Measurements from ENCODE around the gene PLEKHG1. TPM values are rescaled to one million over a fixed set of nuclear protein-coding genes. Genes with fewer than 3 reads are reported as not detected.

PLEKHG1 gene
- total RNA-seq, 2 experiments from 2014 or later, result 3.8 to 6.9 TPM

DNA sequence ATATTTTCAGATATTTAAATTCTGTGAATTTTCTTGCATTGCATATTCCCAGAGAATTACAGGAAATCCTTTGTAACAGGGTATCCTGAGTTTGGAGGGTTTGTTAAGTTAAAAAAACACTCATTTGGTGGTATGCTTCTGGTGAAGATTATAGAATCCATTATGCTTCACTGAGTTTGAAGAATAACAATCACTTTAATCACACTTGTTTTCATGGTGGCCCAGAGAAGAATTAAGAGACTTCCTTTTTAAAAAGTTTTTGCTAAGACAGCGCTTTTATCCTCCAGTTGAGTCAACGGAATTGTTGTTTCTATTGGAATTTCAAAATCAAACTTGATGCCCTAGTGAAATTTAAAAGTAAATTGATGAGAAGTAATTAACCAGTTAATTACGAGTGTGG, 17.4 kb downstream of the PLEKHG1 start:
- Mint-ChIP-seq H3K4me3 (no peak overlapping the region), H3K4me1 (no peaks in the 10 kb centered on the region), H3K36me3 (no peaks in the 10 kb centered on the region), H3K27me3 (peaks cover 4% of the 10 kb centered on the region), H3K27ac (no peak overlapping the region), H3K9me3 (no peaks in the 10 kb centered on the region)
- DNase-seq (no peak), ATAC-seq (ENCODE audit: low read depth) (no peak)
- POLR2A ChIA-PET, result no interaction called here

GRCh38 chr6:150617496-150618460, 18.1 kb downstream of the PLEKHG1 start:
- POLR2A ChIA-PET, result no interaction called here
- Mint-ChIP-seq H3K4me3 (no peak overlapping the region), H3K36me3 (no peaks in the 10 kb centered on the region), H3K4me1 (no peaks in the 10 kb centered on the region), H3K27me3 (peaks cover 3% of the 10 kb centered on the region), H3K9me3 (no peaks in the 10 kb centered on the region), H3K27ac (no peak overlapping the region)
- DNase-seq (no peak), ATAC-seq (ENCODE audit: low read depth) (no peak)

DNA sequence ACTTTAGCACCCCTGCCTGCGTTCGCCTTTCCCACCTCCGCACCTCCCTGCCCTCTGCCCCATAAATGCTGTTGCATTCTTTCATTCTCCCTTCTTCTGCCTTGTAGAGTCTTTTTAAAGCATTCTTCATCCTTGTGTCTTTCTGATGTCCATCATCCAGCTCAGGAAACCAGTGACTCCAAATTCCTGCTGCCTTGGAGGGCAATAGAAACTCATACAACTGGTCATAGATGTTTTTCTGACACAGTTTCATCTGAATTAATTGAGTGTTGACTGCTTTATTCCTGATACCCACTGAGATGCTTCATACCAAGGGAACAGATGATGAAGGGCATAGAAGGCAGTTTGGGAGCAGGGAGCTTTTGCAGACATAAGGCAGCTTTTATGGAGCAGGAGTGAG, 19.6 kb downstream of the PLEKHG1 start:
- Mint-ChIP-seq H3K4me1 (peaks cover 2% of the 10 kb centered on the region), H3K4me3 (no peak overlapping the region), H3K9me3 (no peaks in the 10 kb centered on the region), H3K27me3 (peaks cover 6% of the 10 kb centered on the region), H3K36me3 (no peaks in the 10 kb centered on the region), H3K27ac (no peak overlapping the region)
- POLR2A ChIA-PET, result no interaction called here
- ATAC-seq (ENCODE audit: low read depth) (no peak), DNase-seq (no peak)

- H3K4me1 Mint-ChIP-seq, result peaks cover 2% of the 10 kb centered on the region
Measured at GRCh38 chr6:150620244-150620643, 20.6 kb downstream of the PLEKHG1 start.

DNA sequence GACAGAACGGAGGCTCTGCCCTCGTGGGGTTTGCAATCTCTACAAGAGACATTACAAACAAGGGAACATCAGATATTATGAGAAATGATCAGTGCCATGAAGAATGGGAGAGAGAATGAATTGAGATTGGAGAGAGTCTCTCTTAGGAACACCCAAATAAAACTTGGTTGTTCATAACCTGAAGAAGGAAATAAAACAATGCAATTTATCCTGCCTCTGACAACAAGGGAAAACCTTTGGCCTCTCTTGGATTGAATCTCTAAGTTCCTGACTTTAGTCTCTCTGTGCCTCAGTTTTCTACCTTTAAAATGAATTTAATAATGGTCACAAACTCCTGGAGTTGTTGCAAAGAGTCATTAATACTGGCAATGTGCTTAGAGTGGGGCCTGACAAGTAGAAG, 21.1 kb downstream of the PLEKHG1 start:
- no peak for ATAC-seq (ENCODE audit: low read depth)
- peaks cover 6% of the 10 kb centered on the region for H3K27me3 Mint-ChIP-seq
- no peaks in the 10 kb centered on the region for H3K36me3 Mint-ChIP-seq
- no peaks in the 10 kb centered on the region for H3K9me3 Mint-ChIP-seq
- no peak overlapping the region for H3K27ac Mint-ChIP-seq
- DNase-seq, result no peak
- peaks cover 2% of the 10 kb centered on the region for H3K4me1 Mint-ChIP-seq
- POLR2A ChIA-PET, result no interaction called here
- H3K4me3 Mint-ChIP-seq, result no peak overlapping the region

More at GRCh38 chr6:150620244-150620643, 20.6 kb downstream of the PLEKHG1 start:
- Mint-ChIP-seq H3K4me3 (no peak overlapping the region), H3K36me3 (no peaks in the 10 kb centered on the region), H3K27ac (no peak overlapping the region), H3K9me3 (no peaks in the 10 kb centered on the region), H3K27me3 (peaks cover 6% of the 10 kb centered on the region)
- no peak for ATAC-seq (ENCODE audit: low read depth)
- POLR2A ChIA-PET, result no interaction called here
- no peak for DNase-seq

DNA sequence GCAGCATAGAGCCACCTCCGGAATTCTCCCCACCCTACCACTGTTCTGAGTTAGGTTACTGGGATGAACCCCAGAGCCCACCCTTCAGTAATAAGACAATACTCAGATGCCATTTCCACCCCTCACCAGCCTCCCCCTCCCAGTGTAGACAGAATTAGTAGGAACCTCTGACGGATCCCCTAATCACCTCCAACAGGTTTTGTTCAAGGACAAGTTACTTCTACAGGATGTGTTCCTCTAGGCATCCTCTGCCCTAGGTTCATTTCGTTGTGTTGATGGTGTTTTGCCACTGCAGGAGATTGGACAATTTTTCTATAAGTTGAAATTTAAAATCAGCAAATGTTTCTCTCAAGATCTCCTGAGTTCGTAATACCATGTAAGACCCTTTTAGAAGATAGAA, 22.8 kb downstream of the PLEKHG1 start:
- H3K4me1 Mint-ChIP-seq, result peaks cover 2% of the 10 kb centered on the region
- POLR2A ChIA-PET, result no interaction called here
- H3K9me3 Mint-ChIP-seq, result no peaks in the 10 kb centered on the region
- no peak for DNase-seq
- H3K27me3 Mint-ChIP-seq, result peaks cover 3% of the 10 kb centered on the region
- H3K4me3 Mint-ChIP-seq, result no peak overlapping the region
- H3K36me3 Mint-ChIP-seq, result no peaks in the 10 kb centered on the region
- no peak for ATAC-seq (ENCODE audit: low read depth)
- no peak overlapping the region for H3K27ac Mint-ChIP-seq

DNA sequence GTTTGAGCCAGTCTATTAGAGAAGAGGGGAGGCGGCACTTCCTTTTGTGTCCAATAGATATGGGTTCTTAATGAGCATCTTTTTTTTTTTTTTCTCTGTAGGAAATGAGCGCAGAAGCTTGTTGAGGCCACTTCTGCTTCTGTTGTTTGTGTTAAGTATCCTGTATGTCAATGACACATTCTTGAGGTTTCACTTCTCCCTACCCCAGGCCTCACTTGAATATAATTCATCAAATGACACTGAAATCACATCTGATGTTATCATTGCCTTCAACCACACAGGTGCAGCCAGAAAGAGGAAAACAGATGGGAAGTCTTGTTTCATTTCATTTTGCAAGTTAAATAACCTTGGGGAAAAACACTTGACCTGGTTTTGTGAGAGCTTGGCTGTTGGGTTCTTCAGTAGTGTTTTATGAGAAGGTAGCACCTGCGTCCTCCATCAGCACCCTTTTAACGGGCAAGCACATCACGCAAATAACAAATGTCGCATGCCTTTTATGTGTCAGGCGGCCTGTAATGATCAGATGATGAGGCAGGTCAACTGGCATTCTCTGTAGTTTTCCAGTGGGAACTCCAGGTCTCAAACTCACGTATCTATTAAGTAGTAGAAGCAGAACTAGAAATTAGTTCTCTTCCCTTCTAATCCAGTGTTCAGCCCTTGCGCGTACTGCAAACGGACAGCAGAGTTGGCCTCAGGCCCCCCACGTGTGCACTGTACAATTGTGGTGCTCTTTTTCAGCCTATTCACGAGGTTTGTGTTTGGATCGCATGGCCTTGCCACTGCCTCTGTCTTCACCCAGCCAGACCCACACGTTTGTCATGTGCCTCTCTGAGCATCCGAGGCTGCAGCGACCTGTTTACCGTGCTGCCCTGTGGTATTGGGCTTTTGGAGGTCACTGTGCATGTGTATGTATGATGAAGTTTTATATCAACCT, 23.5 kb downstream of the PLEKHG1 start:
- H3K27ac Mint-ChIP-seq, result no peak overlapping the region
- ATAC-seq (ENCODE audit: low read depth) (no peak), DNase-seq (no peak)
- no peaks in the 10 kb centered on the region for H3K36me3 Mint-ChIP-seq
- no peaks in the 10 kb centered on the region for H3K9me3 Mint-ChIP-seq
- peaks cover 2% of the 10 kb centered on the region for H3K4me1 Mint-ChIP-seq
- POLR2A ChIA-PET, result no interaction called here
- no peak overlapping the region for H3K4me3 Mint-ChIP-seq
- H3K27me3 Mint-ChIP-seq, result peaks cover 3% of the 10 kb centered on the region

GRCh38 chr6:150624191-150624590, 24.5 kb downstream of the PLEKHG1 start:
- Mint-ChIP-seq H3K27me3 (peaks cover 3% of the 10 kb centered on the region), H3K4me3 (no peak overlapping the region), H3K9me3 (no peaks in the 10 kb centered on the region), H3K36me3 (no peaks in the 10 kb centered on the region), H3K4me1 (peaks cover 2% of the 10 kb centered on the region), H3K27ac (no peak overlapping the region)
- POLR2A ChIA-PET, result no interaction called here
- DNase-seq (no peak), ATAC-seq (ENCODE audit: low read depth) (no peak)

DNA sequence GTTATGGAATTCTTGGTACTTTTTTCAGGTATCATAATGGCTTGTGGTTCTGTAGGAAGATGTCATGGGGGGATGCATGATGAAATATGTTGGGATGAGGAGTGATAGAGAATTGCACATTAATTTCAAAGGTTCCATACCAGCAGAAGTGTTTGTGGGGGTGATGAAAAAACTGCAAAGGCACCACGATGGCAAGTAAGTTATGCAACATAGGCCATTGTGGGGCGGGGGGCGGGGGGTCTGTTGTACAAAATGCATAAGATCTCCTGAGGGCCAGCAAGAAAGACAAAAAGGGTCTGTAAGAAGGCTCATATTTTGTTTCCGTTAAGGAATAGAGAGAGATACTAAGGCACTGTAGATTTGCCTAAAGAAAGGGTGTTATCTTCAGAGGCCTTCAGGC, 26.2 kb downstream of the PLEKHG1 start:
- Mint-ChIP-seq H3K4me1 (peaks cover 2% of the 10 kb centered on the region), H3K27ac (no peak overlapping the region), H3K4me3 (no peak overlapping the region), H3K36me3 (no peaks in the 10 kb centered on the region), H3K9me3 (no peaks in the 10 kb centered on the region), H3K27me3 (peaks cover 3% of the 10 kb centered on the region)
- POLR2A ChIA-PET, result no interaction called here
- ATAC-seq (ENCODE audit: low read depth) (no peak), DNase-seq (no peak)

DNA sequence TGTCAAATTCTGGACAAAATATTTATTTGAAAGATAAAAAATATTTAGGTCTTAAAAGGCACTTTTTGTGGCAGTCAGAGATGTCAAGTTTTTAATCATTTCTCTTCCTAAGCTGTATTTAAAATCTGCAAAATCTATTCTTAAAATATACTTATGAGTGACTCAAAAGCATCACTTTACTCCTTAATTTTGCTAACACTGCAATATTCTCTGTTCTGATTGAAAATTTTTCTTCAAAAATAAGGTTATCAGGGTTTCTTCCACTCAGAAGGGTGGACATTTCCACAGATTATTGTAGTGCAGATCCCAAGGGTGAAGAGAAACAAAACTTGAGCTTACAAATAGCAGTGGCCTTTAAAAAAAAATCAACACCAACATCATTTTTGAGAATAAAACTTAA, 27.5 kb downstream of the PLEKHG1 start:
- H3K4me3 Mint-ChIP-seq, result no peak overlapping the region
- POLR2A ChIA-PET, result no interaction called here
- DNase-seq, result no peak
- no peaks in the 10 kb centered on the region for H3K36me3 Mint-ChIP-seq
- no peaks in the 10 kb centered on the region for H3K9me3 Mint-ChIP-seq
- H3K27me3 Mint-ChIP-seq, result peaks cover 7% of the 10 kb centered on the region
- no peak overlapping the region for H3K27ac Mint-ChIP-seq
- no peak for ATAC-seq (ENCODE audit: low read depth)
- H3K4me1 Mint-ChIP-seq, result peaks cover 7% of the 10 kb centered on the region

GRCh38 chr6:150627585-150628025, 27.9 kb downstream of the PLEKHG1 start:
- Mint-ChIP-seq H3K4me3 (no peak overlapping the region), H3K27me3 (peaks cover 7% of the 10 kb centered on the region), H3K9me3 (no peaks in the 10 kb centered on the region), H3K36me3 (no peaks in the 10 kb centered on the region), H3K4me1 (peaks cover 10% of the 10 kb centered on the region), H3K27ac (no peak overlapping the region)
- ATAC-seq (ENCODE audit: low read depth), result no peak
- no peak for DNase-seq
- POLR2A ChIA-PET, result no interaction called here

DNA sequence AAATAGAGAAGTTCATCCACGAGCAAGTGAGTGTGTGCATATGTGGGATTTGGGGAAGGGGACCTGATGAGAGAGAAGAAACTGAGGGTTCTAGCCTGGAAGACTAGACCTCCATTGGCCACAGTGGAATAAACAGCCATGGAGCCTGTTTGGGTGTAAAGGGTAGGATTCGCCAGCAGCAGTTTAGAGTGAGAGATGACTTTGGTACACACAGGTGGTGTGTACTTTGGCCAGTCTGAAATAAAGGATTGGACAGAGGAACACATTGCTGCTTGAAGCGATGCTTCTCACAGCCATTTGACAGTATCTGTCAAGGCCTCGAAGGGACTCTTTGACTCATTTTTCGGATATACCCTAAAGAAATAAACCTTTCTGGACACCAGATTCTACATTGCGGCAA, 29.2 kb downstream of the PLEKHG1 start:
- POLR2A ChIA-PET, result no interaction called here

GRCh38 chr6:150631283-150631983, 31.7 kb downstream of the PLEKHG1 start:
- no peaks in the 10 kb centered on the region for H3K36me3 Mint-ChIP-seq
- POLR2A ChIA-PET, result no interaction called here

More for the DNA sequence above, 29.2 kb downstream of the PLEKHG1 start:
- DNase-seq, result no peak
- H3K27me3 Mint-ChIP-seq, result peaks cover 4% of the 10 kb centered on the region
- no peaks in the 10 kb centered on the region for H3K9me3 Mint-ChIP-seq
- H3K4me3 Mint-ChIP-seq, result no peak overlapping the region
- no peak overlapping the region for H3K27ac Mint-ChIP-seq
- H3K4me1 Mint-ChIP-seq, result peaks cover 12% of the 10 kb centered on the region
- H3K36me3 Mint-ChIP-seq, result no peaks in the 10 kb centered on the region
- no peak for ATAC-seq (ENCODE audit: low read depth)

More at GRCh38 chr6:150631283-150631983, 31.7 kb downstream of the PLEKHG1 start:
- Mint-ChIP-seq H3K27ac (no peak overlapping the region), H3K4me3 (no peak overlapping the region), H3K27me3 (peaks cover 4% of the 10 kb centered on the region), H3K4me1 (peaks cover 12% of the 10 kb centered on the region), H3K9me3 (no peaks in the 10 kb centered on the region)
- no peak for ATAC-seq (ENCODE audit: low read depth)
- DNase-seq, result no peak
